ENCODE measurements around the gene MANEAL.
"Not testable (repeated sequence)": the region's sequence is repeated elsewhere in the genome, so short reads cannot be mapped to it uniquely, and the experiment has no call there.

Gene MANEAL

GRCh38 chr1:37763791-37764413, 29.7 kb upstream of the MANEAL start:
- TF ChIP-seq CTCF (IDR thresholded peaks at IDR 0.05; ENCODE audit: insufficient read depth, low read length, missing control alignments) = no peak
- DNase-seq (ENCODE audit: low read depth, low spot score) = no peak
- H3K4me3 ChIP-seq (ENCODE audit: low read depth, low read length) = no peak overlapping the region
- ChIA-PET CTCF (interaction anchor here (0.6 kb wide), 1 partner anchor 1248 kb away, joined by 3 read pairs; no protein-coding TSS in a partner anchor), POLR2A (no interaction called here)

GRCh38 chr1:37764414-37764825, 29.2 kb upstream of the MANEAL start:
- no peak for DNase-seq (ENCODE audit: low read depth, low spot score)
- ChIA-PET POLR2A (no interaction called here), CTCF (interaction anchor here (0.6 kb wide), 1 partner anchor 1248 kb away, joined by 3 read pairs; no protein-coding TSS in a partner anchor)
- TF ChIP-seq CTCF (IDR thresholded peaks at IDR 0.05; ENCODE audit: insufficient read depth, low read length, missing control alignments) = no peak
- no peak overlapping the region for H3K4me3 ChIP-seq (ENCODE audit: low read depth, low read length)

GRCh38 chr1:37764888-37765441, 28.7 kb upstream of the MANEAL start, which contains the start of gene EPHA10:
Gene EPHA10 (minus strand): TSS chr1:37765120. CDS start chr1:37765066, 54 bp downstream.
- no peak within 1 kb of the TSS for H3K4me3 ChIP-seq (ENCODE audit: low read depth, low read length)
- no peak for TF ChIP-seq CTCF (IDR thresholded peaks at IDR 0.05; ENCODE audit: insufficient read depth, low read length, missing control alignments)
- ChIA-PET CTCF (no interaction called here), POLR2A (no interaction called here)
- DNase-seq (ENCODE audit: low read depth, low spot score) = no peak

GRCh38 chr1:37765916-37766664, 27.6 kb upstream of the MANEAL start:
- CTCF ChIA-PET = no interaction called here
- no peak for TF ChIP-seq CTCF (IDR thresholded peaks at IDR 0.05; ENCODE audit: insufficient read depth, low read length, missing control alignments)
- POLR2A ChIA-PET = no interaction called here
- DNase-seq (ENCODE audit: low read depth, low spot score) = no peak
- H3K4me3 ChIP-seq (ENCODE audit: low read depth, low read length) = no peak overlapping the region

- no peak for TF ChIP-seq CTCF (IDR thresholded peaks at IDR 0.05; ENCODE audit: insufficient read depth, low read length, missing control alignments)
- CTCF ChIA-PET = no interaction called here
- POLR2A ChIA-PET = no interaction called here
- DNase-seq (ENCODE audit: low read depth, low spot score) = no peak
- no peak overlapping the region for H3K4me3 ChIP-seq (ENCODE audit: low read depth, low read length)
Observed at GRCh38 chr1:37767488-37767887, 26.2 kb upstream of the MANEAL start.

GRCh38 chr1:37771440-37771839, 22.2 kb upstream of the MANEAL start:
- POLR2A ChIA-PET; CTCF ChIA-PET; DNase-seq (ENCODE audit: low read depth, low spot score): not testable (repeated sequence)

More at GRCh38 chr1:37771440-37771839, 22.2 kb upstream of the MANEAL start:
- H3K4me3 ChIP-seq (ENCODE audit: low read depth, low read length) = not testable (repeated sequence)

Measured in AG04449 (cell line).